Activated T-cell treated with anti-CD3 and anti-CD28 coated beads, Interleukin-2, amount 50 U/mL, for 24 hours (primary cell): ENCODE results near the gene SORBS2.

Source experiments
- DNase-seq: peaks from one replicate; pipeline ENCODE4 v3.0.0-alpha.2; 2020
- H3K27ac Mint-ChIP-seq: 2 replicates; pipeline ENCODE4 v1.8.0; 2020; ENCODE audit warnings: mild to moderate bottlenecking, mixed read lengths
- H3K27me3 Mint-ChIP-seq: 2 replicates; pipeline ENCODE4 v1.8.0; 2020; ENCODE audit warnings: mixed read lengths
- H3K36me3 Mint-ChIP-seq: 2 replicates; pipeline ENCODE4 v1.8.0; 2020; ENCODE audit warnings: low read depth, mixed read lengths
- H3K4me1 Mint-ChIP-seq: 2 replicates; pipeline ENCODE4 v1.8.0; 2020; ENCODE audit warnings: low read depth, mixed read lengths
- H3K4me3 Mint-ChIP-seq: 2 replicates; pipeline ENCODE4 v1.8.0; 2020; ENCODE audit warnings: mild to moderate bottlenecking, moderate library complexity, mixed read lengths
- H3K9me3 Mint-ChIP-seq: 2 replicates; pipeline ENCODE4 v1.8.0; 2020; ENCODE audit warnings: mixed read lengths

SORBS2 gene

DNA sequence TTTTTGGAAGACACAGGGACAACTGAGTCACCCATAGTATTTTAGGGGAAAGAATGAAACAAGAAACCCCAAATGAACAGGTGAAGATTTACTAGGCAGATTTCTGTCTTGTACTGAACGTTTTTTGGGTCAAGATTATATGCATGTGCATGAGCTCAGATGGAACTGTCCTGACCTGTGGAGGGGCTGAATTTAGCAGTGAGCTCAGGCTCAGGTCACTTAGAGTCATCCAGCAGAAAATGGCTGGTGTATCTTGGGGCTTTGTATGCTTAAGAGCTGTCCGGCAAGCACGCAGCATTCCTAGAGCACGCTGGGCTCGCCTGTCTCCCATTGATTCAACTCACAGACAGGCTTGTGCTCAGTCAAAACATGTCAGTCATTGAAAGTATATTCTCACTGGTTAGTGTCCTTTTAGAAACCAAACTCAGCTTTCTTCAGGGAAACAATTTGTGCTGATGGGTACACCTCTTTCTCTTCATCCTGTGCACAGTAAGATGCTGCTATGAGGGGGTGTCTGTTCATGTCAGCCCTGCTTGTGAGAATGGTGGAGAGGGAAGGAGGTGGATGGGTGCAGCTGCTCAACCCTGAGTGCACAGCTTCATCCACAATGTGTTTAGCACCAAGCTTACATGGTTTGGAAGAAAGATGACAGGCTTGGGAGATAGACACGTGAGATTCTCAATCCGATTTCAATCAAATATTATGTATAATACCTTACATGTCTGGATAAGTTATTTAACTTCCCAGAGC, 229.2 kb downstream of the SORBS2 start:
- Mint-ChIP-seq H3K36me3 (no peaks in the 10 kb centered on the region), H3K27me3 (peaks cover 43% of the 10 kb centered on the region), H3K4me3 (no peak overlapping the region), H3K9me3 (no peaks in the 10 kb centered on the region), H3K4me1 (peaks cover 12% of the 10 kb centered on the region), H3K27ac (no peak overlapping the region)
- no peak for DNase-seq

DNA sequence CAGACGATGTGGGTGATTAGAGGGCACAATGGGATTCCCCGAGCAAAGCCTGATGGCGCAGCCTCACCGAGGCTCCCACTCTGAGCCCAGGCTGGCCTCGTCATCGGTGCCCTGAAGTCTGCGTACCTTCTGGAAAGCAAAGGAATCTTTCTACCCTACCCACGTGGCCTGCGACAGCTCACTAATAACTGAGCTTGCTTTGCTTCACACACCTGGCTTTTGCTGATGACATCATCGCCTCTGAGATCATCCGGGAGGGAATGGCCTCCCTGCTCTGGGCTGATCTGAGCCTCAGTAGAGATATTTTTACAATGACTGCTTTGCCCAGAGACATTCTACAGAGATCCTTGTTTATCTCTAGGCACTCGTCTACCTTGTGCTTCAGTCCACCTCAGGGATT, 231.3 kb downstream of the SORBS2 start:
- H3K27me3 Mint-ChIP-seq: peaks cover 26% of the 10 kb centered on the region
- no peaks in the 10 kb centered on the region for H3K4me1 Mint-ChIP-seq
- no peaks in the 10 kb centered on the region for H3K36me3 Mint-ChIP-seq
- no peaks in the 10 kb centered on the region for H3K9me3 Mint-ChIP-seq
- no peak overlapping the region for H3K27ac Mint-ChIP-seq
- DNase-seq: no peak
- H3K4me3 Mint-ChIP-seq: no peak overlapping the region

DNA sequence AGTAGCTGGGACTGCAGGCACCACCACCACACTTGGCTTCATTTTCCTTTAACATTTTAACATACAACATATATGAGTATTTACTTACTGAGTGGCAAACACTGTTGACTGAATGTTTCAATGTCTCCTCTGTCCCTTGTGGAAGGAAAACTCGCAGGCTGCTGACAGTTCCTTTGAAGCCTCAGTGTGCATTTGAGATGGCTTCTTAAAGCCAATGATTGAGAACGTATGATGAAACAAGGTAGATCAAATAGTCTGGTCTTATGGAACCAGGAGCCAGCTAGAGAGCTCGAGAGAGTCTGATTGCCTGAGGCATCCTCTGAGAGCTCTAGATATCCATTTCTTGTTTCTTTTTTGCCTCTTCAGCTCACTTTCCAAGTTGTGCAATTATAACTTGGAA, 233.7 kb downstream of the SORBS2 start:
- Mint-ChIP-seq H3K36me3 (no peaks in the 10 kb centered on the region), H3K4me1 (no peaks in the 10 kb centered on the region), H3K27ac (no peak overlapping the region), H3K9me3 (no peaks in the 10 kb centered on the region), H3K4me3 (no peak overlapping the region), H3K27me3 (peaks cover 22% of the 10 kb centered on the region)
- no peak for DNase-seq

DNA sequence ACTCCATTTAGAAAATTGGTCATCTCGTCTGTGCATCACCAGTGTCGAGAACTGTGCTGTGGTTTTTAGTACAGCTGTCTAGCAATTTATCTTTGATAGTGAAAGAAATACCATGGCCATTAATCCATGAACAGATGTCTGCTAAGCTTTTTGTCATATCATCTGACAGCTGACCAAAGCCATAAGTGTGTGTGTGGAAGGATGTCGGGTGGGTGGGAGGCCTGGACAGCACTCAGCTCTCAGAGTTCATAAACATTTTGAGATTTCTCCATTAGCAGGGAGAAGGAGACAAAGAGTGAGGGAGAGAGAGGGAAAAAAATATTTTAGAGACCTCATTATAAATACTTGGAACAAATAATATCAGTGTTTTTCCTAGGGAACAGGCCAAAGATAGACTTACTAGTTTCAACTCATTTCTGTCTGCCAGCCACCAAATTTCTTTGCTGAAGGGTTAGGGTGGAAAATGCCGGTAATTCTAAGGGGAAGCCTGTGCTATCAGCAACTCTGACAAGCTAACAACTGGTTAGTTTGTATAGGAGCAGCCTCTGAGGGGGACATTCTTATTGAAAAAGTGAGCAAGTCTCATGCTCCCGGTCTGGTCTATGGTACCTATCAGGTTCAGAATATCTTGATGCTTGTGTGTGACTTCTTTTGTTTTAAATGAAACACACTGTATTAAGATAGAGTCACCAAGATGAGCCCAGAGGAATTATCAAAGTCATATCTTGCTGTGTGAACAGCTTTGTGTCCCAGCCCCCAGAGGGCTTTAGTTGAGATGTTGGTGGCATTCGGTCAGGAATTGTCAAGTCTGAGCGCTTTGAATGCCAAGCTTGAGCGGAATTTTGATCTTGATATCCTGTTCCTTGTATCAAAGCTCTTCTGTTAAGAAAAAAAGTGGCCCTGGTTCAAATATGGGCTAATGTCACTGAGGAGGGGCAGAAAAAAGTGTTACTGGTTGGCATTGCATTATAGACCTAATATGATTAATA, 234.7 kb downstream of the SORBS2 start:
- H3K9me3 Mint-ChIP-seq: no peaks in the 10 kb centered on the region
- H3K36me3 Mint-ChIP-seq: no peaks in the 10 kb centered on the region
- H3K4me3 Mint-ChIP-seq: no peak overlapping the region
- H3K27me3 Mint-ChIP-seq: peaks cover 17% of the 10 kb centered on the region
- no peaks in the 10 kb centered on the region for H3K4me1 Mint-ChIP-seq
- no peak overlapping the region for H3K27ac Mint-ChIP-seq
- no peak for DNase-seq

DNA sequence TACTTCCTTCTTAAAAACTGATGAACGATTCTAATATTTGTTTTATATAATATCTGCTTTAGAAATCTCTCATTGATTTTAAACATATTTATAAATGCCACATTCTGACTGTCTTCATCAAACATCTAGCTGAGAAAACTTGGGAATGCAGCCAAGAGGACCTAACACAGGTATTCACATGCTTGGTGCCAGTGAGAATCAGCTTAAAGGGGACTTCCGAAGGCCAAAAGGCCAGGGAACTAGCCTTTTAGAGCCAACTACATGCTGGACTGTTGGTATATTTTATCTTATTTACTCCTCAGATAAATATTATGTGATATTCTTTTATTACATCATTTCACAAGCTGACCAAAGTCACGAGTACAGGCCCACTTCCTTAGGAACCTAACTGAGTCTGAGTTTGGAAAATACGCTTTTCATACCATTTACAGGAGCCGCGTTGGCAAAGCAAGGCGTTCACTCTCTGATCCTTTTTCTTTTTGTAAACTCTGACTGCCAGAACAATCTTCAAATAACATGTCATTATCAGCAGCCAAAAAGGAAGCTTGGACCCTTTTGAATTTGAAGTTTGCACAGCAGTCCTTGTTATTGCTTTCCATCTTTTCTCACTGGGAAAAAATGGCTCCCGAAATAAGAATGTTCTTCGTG, 235.6 kb downstream of the SORBS2 start:
- H3K36me3 Mint-ChIP-seq: no peaks in the 10 kb centered on the region
- H3K4me3 Mint-ChIP-seq: no peak overlapping the region
- H3K27me3 Mint-ChIP-seq: peaks cover 17% of the 10 kb centered on the region
- H3K27ac Mint-ChIP-seq: no peak overlapping the region
- no peaks in the 10 kb centered on the region for H3K4me1 Mint-ChIP-seq
- no peak for DNase-seq
- no peaks in the 10 kb centered on the region for H3K9me3 Mint-ChIP-seq

DNA sequence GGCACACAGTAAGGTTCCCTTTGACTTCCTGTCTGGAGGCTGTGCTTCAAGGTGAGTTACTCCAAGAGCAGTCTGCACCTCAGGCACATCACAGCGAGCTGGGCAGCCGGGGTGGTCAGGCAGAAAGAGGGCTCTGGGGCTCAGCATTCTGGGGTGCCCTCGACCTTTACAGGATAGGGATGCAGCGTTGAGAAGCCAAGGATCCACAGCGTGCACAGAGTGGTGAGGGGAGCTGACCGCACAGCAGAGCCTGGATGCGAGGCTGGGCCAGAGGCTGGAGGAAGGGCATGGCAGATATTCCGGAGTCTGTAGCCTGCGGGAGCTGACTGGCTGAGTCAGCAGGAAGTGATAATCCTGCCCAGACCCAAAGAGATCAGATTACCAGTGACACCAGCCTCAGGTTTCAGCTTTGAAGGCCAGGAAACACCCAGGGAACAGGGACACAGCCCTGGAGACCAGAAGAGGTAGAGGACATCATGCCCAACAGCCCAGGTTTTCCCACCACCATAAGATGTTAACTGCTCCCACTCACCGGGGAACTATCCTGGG, 238.3 kb downstream of the SORBS2 start:
- Mint-ChIP-seq H3K4me3 (no peak overlapping the region), H3K4me1 (no peaks in the 10 kb centered on the region), H3K9me3 (no peaks in the 10 kb centered on the region), H3K27ac (no peak overlapping the region), H3K36me3 (no peaks in the 10 kb centered on the region), H3K27me3 (peaks cover 20% of the 10 kb centered on the region)
- DNase-seq: no peak

DNA sequence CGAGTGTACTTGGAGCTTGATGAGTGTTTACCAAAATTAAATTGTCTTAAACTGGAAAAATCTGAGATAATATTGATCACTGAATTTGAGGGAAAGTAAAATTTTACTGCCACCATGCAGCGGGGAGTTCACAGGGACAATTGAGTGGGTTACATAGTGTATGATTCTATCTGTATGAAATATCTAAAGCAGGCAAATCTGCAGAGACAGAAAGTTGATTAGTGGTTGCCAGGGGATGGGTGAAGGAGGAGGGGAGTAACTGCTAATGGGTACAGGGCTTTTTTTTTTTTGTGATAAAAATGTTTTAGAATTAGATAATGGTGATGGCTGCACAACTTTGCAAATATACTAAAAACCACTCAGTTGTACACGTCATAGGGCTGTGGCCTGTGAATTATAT, 241.3 kb downstream of the SORBS2 start:
- no peak for DNase-seq
- H3K27me3 Mint-ChIP-seq: peaks cover 23% of the 10 kb centered on the region
- H3K27ac Mint-ChIP-seq: no peak overlapping the region
- H3K4me1 Mint-ChIP-seq: no peaks in the 10 kb centered on the region
- no peak overlapping the region for H3K4me3 Mint-ChIP-seq
- H3K36me3 Mint-ChIP-seq: no peaks in the 10 kb centered on the region
- H3K9me3 Mint-ChIP-seq: no peaks in the 10 kb centered on the region

DNA sequence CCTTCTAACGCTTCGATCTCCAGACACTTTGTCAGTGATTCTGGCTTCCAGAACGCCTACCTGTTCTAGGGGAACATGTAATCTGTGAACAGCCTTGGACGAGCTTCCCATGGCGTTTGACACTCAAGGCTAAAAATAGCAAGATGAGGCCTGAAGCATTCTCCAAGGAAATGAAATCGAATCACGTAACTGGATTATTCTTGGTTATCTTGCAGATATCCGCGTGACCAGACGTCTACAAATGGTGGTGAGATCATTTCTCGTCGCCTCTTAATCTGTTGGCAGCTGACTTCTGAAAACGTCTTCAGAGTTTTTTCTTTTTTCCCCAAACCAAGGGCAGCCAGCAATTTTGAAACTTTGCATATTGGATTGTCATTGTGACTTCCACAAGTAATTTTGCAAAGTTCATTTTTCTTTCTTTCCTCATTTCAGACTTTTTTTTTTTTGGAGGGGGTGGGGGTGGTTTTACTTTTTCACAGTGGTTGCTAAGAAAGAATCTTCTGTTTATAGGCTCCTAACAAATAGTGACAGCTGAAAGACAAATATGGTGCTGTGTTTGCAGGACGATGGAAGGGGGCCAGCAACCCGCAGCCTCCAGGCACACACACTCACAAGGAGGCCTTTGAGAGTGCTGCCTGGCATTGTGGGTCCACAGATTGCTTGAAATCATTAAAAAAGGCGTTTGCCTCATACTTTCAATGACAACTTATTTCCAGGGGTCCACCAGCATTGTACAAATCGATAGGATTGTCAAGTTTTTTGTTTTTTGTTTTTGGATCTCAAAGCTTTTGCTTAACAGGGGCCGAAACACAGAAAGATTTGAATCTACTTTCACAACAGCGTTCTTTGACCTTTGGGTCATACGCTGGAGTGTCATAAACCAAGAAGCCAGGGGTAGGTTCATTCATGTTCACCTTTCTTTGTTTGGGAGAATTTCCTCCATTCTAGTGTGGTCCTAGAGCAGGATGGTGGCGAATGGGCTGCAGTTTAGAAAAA, 244.3 kb downstream of the SORBS2 start:
- Mint-ChIP-seq H3K9me3 (no peaks in the 10 kb centered on the region), H3K27me3 (peaks cover 22% of the 10 kb centered on the region), H3K4me3 (no peak overlapping the region), H3K4me1 (no peaks in the 10 kb centered on the region), H3K36me3 (no peaks in the 10 kb centered on the region), H3K27ac (no peak overlapping the region)
- no peak for DNase-seq

DNA sequence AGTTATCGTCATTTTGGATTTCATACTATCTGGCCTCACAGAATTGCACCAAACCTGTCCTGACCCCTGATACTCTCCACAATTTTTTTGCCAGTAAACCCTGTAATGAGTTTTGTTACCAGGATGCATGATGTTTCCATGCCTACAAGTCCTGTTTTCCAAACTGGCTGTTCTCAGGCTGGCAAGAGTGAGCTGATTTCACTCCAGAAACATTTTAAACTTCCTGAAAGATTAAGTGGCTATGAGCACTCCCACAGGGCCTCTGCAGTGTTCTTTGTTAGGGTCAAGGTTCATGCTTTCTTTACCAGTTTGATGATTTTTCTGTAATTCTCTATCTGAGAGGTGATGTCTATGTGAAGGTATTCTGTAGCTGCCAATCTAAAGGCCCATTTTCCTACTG, 245.0 kb downstream of the SORBS2 start:
- no peak for DNase-seq
- no peaks in the 10 kb centered on the region for H3K9me3 Mint-ChIP-seq
- no peaks in the 10 kb centered on the region for H3K36me3 Mint-ChIP-seq
- no peak overlapping the region for H3K27ac Mint-ChIP-seq
- no peak overlapping the region for H3K4me3 Mint-ChIP-seq
- H3K27me3 Mint-ChIP-seq: peaks cover 27% of the 10 kb centered on the region
- no peaks in the 10 kb centered on the region for H3K4me1 Mint-ChIP-seq

DNA sequence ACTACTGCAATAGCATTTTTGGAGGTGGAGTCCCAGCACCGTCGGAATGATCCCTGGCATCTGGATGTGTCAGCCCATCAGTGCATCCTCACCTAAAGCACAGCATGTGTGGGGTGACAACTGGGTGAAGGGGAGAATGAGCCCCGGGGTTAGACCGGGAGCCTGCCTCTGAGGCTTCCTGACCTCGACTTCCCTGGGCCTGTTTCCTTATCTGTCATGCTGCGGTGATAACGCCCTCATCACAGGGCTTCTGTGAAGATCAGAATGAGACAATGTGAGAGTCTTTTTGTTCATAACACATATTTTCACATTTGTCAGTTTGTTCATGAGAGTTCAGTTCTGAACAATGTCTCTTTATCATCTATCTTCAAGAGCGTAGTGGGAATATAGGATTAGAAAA, 245.6 kb downstream of the SORBS2 start:
- no peak overlapping the region for H3K27ac Mint-ChIP-seq
- H3K9me3 Mint-ChIP-seq: no peaks in the 10 kb centered on the region
- H3K36me3 Mint-ChIP-seq: no peaks in the 10 kb centered on the region
- DNase-seq: no peak
- no peak overlapping the region for H3K4me3 Mint-ChIP-seq
- no peaks in the 10 kb centered on the region for H3K4me1 Mint-ChIP-seq
- H3K27me3 Mint-ChIP-seq: peaks cover 31% of the 10 kb centered on the region

DNA sequence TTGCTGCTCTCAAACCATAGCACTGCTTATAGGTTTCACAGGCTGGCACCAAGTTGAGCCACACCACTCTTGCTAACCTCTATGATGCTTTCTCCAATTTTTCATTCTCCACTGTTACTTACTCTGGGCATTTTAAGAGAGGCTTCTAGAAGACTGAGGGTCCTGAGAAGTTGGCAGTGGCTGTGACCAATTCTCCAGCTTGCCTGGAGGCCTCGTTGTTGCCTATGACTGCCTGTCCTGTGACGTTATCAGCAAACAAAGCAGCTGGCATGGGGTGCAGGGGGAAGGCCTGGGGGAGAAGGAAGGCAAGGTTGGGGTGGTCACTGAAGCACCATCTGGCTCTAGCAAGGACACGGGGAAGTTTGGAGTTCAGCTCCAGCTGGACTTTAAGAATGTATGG, 246.3 kb downstream of the SORBS2 start:
- DNase-seq: no peak
- H3K4me3 Mint-ChIP-seq: no peak overlapping the region
- no peaks in the 10 kb centered on the region for H3K9me3 Mint-ChIP-seq
- H3K36me3 Mint-ChIP-seq: no peaks in the 10 kb centered on the region
- peaks cover 34% of the 10 kb centered on the region for H3K27me3 Mint-ChIP-seq
- no peak overlapping the region for H3K27ac Mint-ChIP-seq
- H3K4me1 Mint-ChIP-seq: no peaks in the 10 kb centered on the region

DNA sequence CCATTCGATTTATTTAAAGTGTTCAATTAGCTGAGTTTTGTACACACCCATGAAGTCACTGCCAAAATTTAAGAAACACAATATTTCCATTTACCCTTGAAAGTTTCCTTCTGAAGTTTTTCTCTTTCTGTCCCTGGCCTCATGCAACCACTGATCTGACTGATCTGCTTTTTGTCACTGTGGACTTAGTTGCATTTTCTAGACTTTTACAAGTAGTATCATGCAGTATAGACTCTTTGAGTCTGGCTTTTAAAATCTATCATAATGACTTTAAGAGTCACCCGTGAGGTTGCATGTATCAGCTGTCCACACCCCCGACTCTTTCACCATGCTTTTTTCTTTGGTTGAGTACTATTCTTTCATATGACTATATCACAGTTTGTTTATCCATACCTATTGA, 247.6 kb downstream of the SORBS2 start:
- H3K27me3 Mint-ChIP-seq: peaks cover 41% of the 10 kb centered on the region
- H3K4me1 Mint-ChIP-seq: no peaks in the 10 kb centered on the region

DNA sequence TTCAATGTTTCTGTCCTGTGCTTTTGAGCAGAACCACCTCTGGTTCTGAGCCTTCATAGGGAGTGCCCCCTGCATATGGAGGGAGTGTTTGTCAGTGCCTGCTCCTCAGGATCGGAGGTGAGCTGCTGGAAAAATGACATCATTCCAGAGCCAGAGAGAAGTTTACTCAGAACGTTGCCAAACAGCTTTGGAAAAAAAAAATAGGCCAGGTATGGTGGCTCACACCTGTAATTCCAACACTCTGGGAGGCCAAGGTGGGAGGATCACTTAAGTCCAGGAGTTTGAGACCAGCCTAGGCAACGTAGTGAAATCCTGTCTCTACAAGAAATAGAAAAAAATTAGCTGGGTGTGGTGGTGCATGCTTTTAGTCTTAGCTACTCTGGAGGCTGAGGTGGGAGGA, 249.5 kb downstream of the SORBS2 start:
- DNase-seq: no peak
- Mint-ChIP-seq H3K4me1 (no peaks in the 10 kb centered on the region), H3K4me3 (no peak overlapping the region), H3K36me3 (no peaks in the 10 kb centered on the region), H3K9me3 (no peaks in the 10 kb centered on the region), H3K27ac (no peak overlapping the region), H3K27me3 (peaks cover 58% of the 10 kb centered on the region)

More for the DNA sequence above, 247.6 kb downstream of the SORBS2 start:
- H3K4me3 Mint-ChIP-seq: no peak overlapping the region
- no peak for DNase-seq
- no peak overlapping the region for H3K27ac Mint-ChIP-seq
- no peaks in the 10 kb centered on the region for H3K36me3 Mint-ChIP-seq
- no peaks in the 10 kb centered on the region for H3K9me3 Mint-ChIP-seq
